Measurements from ENCODE around the gene PPP1R13L. TPM values are rescaled to one million over a fixed set of nuclear protein-coding genes. Genes with fewer than 3 reads are reported as not detected.

Gene PPP1R13L
- total and polyA plus RNA-seq, 12 donors = 85.2 to 265 (median 166) TPM

GRCh38 chr19:45352471-45352870, 52.4 kb downstream of the PPP1R13L start:
- ATAC-seq (no peak), DNase-seq (no peak)
- Histone ChIP-seq H3K9me3 (no peaks in the 10 kb centered on the region), H3K27me3 (peaks cover 0 to 8% (median 6%) of the 10 kb centered on the region in 7 donors), H3K27ac (no peak overlapping the region), H3K4me3 (no peak overlapping the region), H3K36me3 (peaks cover 0 to 65% (median 8%) of the 10 kb centered on the region in 9 donors), H3K4me1 (no peaks in the 10 kb centered on the region)
- intact Hi-C loops (cut with DNase I) = no loop called here
- 94 to 95% methylated on average over 20 of the region's 20 CpGs for WGBS, 2 donors
- no peak for TF ChIP-seq CTCF (IDR thresholded peaks at IDR 0.05)

GRCh38 chr19:45352062-45352461, 52.8 kb downstream of the PPP1R13L start:
- H3K4me3 ChIP-seq = no peak overlapping the region
- DNase-seq (no peak), ATAC-seq (no peak)
- WGBS, 2 donors = 90% methylated on average over 15 of the region's 15 CpGs
- no peak for TF ChIP-seq CTCF (IDR thresholded peaks at IDR 0.05)
- H3K27me3 ChIP-seq = peaks cover 0 to 12% (median 8%) of the 10 kb centered on the region in 7 donors
- intact Hi-C loops (cut with DNase I) = no loop called here
- no peak overlapping the region for H3K27ac ChIP-seq
- H3K36me3 ChIP-seq = peaks cover 0 to 61% (median 8%) of the 10 kb centered on the region in 9 donors
- no peaks in the 10 kb centered on the region for H3K4me1 ChIP-seq
- H3K9me3 ChIP-seq = no peaks in the 10 kb centered on the region

- WGBS, 2 donors = 76 to 77% methylated on average over 13 of the region's 13 CpGs
- intact Hi-C loops (cut with DNase I) = no loop called here
- DNase-seq (no peak), ATAC-seq (no peak)
- Histone ChIP-seq H3K4me3 (no peak overlapping the region), H3K27me3 (peaks cover 0 to 15% (median 11%) of the 10 kb centered on the region in 7 donors), H3K9me3 (no peaks in the 10 kb centered on the region), H3K36me3 (peaks cover 0 to 55% (median 4%) of the 10 kb centered on the region in 9 donors), H3K4me1 (no peaks in the 10 kb centered on the region), H3K27ac (no peak overlapping the region)
- TF ChIP-seq CTCF (IDR thresholded peaks at IDR 0.05) = no peak
Observed at GRCh38 chr19:45351401-45351952, 53.4 kb downstream of the PPP1R13L start.

GRCh38 chr19:45350477-45351058, 54.3 kb downstream of the PPP1R13L start:
- Histone ChIP-seq H3K4me1 (no peaks in the 10 kb centered on the region), H3K4me3 (no peak overlapping the region), H3K36me3 (peaks cover 0 to 46% (median 4%) of the 10 kb centered on the region in 9 donors), H3K9me3 (no peaks in the 10 kb centered on the region), H3K27ac (no peak overlapping the region), H3K27me3 (peaks cover 0 to 23% (median 20%) of the 10 kb centered on the region in 7 donors)
- ATAC-seq (no peak), DNase-seq (no peak)
- 87 to 89% methylated on average over 17 of the region's 17 CpGs for WGBS, 2 donors
- no peak for TF ChIP-seq CTCF (IDR thresholded peaks at IDR 0.05)
- intact Hi-C loops (cut with DNase I) = no loop called here

Data from heart right ventricle (tissue), 16 donors.